Femur (tissue), 1 donor: ENCODE data around the gene TAF4.

ENCODE experiments used
- DNase-seq: peaks from one replicate; pipeline ENCODE4 v3.0.0-alpha.2; 2017

Gene TAF4

DNA sequence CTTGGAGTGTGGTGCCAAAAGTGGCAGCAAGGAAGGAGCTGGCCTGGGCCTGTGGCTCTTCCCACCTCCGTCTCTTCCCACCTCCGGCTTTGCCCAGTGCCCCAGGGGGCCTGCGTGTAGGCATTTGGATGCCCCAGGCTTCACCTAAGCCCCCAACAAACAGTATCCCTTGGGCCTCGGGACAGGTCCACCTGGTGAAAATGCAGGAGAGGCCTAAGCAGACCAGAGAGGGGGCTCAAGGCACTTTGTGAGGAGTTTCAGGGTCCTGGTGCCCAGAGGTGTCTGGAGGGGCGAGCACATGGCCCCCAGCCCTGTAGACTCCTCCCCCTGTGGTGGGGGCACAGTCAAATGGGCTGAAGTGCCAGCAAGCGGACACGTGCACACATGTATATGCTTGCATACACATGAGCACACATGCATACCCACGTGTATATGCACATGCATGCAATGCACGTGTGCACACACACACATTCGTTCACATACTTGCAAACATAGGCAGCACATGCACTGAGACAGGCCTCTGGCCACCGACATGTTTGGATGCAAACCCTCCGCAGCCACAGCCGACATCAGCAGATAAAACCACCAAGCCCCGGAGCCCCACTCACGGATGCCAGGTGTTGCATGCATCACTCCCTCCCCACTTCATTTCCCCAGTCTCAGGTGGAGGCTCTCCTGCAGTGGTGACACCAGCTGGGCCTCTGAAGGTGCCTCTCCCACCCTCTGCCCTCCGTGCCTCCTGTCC is 124.5 kb downstream of the TAF4 start:
- no peak for DNase-seq

DNA sequence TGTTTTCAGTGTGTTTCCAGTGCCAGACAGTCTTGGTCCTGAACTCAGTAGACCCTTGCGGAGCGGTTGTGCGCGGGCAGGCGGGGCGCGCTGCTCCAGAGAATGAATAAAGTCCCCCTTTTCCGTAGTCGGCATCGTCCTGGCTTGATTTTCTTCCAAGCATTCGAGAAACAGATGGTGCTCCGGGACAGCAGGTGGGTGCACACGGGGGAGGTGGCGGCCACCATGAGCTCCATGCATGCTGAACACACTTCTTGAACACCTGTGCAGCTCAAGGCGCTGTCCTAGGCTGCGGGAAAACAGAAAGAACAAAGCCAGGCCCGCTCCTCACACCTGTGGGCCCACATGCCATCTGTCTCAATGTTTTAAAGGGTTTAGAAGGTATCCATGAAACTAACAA is 125.2 kb downstream of the TAF4 start:
- DNase-seq, result no peak

DNA sequence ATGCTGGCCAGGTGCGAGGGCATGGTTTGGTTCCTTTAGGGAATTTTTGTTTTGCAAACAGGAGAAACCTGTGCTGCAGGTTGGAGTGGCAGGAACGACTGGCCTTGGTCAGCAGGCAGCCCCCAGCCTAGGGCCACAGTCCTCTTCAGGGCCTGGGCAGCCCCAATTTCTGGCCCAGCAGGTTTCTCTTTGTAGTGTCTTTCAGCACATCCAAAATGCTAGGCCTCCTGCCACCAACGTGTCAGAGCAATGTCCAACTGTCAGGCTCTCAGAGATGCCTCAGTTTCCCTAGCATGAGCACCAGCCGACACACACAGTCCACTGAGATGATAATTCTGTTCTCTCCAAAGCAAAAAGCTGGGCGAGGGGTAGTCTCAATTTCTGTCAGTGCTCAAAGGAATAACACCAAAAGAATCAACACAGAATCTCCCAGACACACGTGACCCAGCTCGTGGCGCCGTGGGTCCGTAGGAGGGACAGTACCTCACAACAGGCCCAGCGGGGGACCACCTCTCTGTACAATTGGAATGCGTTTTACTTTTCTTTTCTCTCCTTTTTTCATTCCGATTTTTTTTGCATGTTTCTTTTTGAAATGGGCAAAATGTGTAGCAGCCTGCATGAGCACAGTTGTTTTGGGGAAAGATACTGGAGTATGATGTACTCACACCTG is 125.9 kb downstream of the TAF4 start:
- DNase-seq, result no peak

DNA sequence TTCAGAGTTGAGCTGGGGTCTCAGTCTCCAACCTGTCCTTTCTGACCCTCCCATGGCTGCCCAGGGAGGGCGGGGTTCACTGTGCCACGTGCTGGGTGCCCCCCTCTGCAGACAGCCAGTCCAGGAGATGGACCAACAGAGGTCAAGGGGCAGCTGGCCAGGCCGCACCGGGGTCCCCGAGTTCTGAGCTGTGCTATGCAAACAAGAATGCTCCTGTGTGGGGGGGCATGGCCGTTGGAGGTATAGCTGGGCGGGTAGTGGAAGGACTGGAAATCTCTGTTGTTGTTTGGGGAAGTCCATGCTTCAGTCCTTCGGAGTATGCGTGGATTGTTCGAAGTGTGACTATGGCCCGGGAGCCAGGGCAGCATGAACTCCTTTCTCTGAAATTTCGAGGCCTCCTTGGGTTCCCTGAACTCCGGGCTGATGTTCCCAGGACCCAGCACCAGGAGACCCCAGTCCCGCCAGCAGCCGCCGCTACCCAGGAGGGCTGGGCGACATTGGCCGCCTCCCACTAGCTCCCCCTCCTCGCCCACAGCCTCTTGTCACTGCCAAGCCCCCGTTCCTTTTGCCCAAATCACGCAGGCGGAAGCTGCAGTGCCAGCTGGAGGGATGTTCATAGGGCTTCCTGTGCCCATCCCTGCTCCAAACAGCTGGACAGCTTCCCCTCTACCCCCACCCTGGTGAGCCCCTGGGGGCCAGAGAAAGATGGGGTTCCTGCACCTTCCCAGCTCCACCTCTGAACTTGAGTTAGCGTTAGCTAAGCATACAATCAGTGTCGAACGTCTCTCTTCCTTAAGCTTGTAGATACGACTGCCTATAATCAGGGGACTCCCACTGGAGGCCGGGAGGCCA is 126.6 kb downstream of the TAF4 start:
- no peak for DNase-seq

DNA sequence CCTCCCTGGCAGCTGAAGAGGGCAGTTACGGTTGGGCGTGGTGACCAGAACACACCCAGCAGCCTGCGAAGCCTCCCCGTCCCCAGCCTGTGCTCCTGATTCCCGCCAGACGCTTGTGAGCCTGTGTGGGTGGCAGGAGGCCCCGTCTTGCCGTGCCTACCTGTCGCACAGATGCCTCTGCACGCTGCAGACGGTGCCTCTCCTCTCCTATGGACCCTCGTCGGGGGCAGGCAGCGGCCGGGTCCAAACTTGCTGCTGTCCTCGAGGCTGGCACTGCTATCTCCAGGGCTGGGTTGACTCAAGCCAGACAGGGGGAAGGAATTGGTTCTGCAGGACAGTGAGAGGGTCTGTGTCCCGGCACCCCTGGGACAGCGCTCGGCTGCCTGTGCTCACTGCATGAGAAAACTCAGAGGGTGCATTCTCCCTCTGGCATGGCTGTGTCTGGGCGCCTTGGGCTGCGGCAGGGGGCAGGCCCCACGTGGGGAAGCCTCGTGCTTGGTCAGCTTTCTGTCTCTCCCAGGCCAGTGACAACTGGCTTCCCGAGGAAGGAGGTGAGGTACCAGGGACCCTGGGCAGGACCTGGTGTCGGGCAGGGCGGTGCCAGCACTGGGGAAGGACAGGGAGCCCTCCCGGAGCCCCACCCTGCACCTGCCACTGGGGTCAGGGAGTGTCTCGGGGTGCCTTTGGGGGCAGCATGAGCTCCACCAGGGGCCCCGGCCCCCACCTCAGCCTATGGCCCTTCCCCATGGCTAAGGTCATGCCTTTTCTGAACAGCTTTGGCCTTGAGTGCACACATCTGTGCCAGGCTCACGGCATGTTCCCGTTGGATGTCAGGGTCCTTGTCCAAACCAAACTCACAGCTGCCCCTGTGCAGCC is 127.5 kb downstream of the TAF4 start:
- no peak for DNase-seq

DNA sequence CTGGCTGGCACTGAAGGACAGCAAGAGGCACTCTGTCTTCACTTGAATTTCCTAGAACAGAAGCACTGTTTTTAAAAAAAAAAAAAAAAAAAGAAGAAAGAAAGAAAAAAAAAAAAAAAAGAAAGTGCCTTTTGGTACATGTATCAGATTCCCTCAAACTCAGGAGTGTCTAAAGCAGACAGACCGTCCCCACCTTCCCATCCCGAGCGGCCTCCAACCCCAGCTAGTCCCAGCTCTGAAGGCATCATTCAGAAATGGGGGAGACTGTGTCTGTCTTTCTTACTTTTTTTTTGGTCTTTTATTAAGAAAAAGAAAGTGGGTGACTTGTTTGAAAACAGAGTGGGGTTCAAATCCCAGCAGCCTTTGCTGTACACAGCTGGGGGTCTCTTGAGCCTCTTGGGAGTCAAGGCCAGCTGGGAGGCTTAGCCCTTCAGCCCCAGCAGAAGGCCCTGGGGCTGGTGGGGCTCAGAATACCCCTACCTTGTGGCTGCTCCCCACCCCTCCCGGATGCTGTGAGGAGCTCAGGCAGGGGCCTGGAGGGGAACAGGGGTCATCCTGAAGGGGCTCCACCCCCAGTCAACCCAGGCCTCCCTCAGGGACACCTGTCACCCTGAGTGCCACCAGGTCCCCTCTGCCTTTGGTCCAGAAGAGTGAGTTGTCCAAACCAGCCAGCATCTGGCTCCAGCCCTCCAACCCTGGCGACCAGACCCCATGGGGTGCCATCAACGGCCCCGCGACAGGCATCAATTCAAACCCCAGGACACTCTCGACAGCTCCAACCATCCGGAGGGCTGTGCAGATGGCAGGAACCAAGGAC is 128.3 kb downstream of the TAF4 start:
- no peak for DNase-seq

DNA sequence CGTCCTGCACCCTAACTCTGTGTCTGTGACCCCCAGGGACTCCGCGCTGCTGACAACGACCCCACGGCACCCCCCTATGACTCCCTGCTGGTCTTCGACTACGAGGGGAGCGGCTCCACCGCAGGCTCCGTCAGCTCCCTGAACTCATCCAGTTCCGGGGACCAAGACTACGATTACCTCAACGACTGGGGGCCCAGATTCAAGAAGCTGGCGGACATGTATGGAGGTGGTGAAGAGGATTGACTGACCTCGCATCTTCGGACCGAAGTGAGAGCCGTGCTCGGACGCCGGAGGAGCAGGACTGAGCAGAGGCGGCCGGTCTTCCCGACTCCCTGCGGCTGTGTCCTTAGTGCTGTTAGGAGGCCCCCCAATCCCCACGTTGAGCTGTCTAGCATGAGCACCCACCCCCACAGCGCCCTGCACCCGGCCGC is 129.0 kb downstream of the TAF4 start:
- no peak for DNase-seq

DNA sequence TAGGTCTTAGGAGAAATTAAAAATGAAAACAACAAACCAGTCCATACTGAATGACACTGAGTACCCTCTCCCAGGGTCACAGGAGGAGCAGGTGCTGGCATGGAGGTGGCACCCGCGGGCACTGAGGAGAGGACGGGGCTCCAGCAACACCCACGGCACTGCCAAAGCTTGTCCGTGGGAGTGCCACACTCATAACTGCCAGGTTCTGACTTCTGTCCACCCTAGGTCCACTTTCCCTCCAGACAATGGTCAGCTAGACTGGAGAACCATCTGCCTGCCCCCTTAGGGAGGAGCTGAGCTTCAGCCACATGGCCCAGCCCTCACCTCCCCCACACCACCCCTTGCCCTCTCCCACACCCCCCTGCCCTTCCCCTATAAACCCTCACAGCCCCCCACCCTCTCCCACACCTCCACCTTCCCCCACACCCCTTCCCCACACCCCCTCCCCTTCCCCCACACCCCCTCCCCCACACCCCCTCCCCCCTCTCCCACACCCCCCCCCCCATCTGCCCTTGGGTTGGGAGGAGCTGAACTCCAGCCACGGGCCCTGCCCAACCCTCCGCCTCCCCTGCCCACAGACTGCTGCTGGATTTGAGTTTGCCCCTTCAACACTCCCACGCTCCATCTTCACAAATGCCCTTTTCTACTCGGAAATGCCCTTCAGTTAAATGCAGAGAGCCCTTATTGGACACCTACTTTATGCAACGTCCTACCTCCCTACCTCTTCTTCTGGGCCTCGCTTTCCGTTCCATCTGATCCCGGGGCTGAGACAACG is 129.6 kb downstream of the TAF4 start:
- no peak for DNase-seq

DNA sequence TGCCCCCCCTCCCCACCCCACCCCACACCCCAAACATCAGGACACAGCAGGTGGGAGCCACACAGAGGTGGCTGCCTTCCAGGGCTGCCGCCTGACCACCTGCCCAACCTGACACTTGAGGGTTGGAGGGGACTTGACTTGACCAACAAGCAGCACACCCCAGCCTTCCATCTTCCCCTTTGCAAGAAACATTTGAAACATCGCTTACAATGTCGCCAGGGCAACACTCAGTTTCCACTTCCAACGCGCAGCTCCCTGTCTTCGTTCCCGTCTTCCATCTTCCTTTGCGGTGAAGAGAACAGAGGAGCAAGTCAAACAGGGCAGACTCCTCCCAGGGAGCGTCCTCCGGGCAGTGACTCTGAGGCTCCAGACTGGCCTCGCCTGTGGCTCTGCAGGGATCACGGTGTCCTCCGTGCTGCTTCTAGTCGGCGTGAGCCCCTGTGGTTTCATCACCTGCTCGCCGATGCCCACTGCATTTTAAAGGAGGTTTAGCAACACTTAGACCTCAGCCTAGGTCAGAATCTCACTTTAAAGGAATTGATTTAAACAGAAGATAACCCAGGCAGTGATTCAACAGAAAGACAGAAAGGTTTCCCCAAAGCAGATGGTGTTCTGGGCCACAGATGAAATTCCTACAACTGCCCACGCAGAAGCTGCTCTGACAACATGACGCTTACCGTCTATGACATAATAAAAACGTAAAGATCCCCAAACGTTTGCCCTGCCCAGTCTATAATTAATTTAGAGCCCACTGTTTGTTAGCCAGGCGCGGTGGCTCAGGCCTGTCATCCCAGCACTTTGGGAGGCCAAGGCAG is 130.8 kb downstream of the TAF4 start:
- no peak for DNase-seq

DNA sequence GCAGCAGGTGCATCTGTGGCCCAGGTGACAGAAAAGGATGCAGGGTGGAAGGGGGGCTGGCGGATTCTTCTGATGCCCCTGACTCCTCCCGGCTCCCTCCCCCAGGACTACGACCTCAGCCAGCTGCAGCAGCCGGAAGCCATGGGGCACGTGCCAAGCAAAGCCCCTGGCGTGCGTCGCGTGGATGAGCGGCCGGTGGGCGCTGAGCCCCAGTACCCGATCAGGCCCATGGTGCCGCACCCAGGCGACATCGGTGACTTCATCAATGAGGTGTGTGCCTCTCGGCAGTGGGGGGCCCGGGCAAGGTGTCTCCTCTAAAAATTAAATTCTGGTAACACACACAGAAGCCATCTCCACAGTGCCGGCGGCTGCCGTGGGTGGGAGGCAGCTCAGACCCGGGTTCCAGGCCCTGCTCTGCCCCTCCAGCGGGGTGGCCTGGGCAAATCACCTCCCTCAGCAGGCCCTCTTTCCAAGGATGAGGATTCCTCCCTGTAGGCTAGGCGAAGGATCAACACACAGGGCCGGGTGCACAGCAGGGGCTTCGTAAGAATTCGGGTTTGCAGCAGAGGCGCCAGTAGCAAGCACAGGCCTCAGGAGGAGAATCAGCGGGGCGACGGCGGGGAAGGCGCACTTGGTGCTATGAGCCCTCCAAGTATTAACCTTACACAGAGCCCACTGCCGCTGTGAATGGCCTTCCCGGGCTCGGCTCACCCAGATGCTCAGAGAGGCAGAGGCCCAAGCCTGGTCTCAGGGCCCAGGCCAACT is 131.5 kb downstream of the TAF4 start:
- DNase-seq, result no peak

DNA sequence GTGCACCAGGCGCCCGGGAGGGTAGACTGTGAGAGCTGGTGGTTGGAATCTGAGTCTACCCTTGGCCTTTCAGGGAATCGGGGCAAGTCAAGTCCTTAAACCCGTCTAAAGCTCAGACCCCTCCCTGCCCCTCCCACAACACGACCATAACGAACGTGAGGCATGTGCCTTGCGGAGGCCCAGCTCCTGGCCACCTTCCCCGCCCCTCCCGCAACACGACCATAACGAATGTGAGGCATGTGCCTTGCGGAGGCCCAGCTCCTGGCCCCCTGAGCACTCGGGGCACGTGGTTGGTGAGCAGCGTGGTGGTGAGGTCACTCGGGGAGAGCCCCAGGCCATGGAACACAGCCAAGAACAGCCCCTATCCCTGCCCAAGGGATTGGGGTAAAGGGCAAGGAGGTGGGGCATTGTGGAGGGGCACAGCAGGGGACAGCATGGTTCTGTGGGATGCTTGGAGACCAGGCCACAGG is 132.2 kb downstream of the TAF4 start:
- DNase-seq, result no peak

DNA sequence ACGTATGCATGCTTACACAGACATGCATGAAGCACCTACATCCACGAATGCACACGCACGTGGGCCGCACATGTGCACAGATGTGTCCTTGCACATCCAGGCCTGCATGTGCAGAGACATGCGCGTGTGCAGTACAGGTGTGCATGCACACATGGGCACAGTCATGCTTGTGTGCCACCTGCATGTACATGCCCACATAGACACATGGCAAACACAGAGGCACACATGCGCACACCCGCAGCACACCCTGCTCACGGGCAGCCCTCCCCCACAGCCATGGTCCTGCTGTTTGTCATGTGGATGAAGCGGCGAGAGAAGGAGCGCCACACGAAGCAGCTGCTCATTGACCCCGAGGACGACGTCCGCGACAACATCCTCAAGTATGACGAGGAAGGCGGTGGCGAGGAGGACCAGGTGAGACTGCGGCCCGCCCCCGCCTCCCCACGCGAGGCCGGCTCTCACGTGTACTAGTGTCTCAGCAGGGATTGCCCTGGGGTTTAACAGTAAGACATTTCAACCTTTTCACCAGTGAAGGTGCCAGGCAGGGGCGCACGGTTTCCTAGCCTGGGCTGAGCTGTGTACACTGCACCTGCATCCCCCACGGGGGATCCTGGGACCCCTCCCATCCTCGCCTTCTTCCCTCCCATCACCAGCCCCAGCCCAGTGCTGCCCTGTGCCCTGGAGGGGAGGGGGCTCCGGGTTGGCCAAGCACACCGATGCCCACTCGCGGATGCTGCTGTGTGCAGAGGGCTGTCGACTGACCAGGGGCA is 132.8 kb downstream of the TAF4 start:
- DNase-seq, result no peak

DNA sequence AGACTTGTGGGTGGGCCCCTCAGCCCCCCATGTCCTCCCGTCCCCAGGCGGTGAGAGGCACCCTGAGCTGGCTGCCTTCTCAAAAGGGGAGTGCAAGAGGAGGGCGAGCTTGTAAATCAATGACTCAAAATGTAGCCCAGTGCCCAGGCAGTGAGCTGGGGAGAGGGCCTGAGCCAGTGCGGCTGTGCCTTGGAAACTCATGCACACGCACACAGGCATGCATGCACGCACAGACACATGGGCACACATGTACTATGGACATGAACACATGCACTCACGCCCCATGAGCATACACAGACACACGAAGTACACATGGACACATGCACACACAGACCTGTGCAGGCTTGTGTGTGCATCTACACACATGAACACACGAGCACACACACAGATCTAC is 133.5 kb downstream of the TAF4 start:
- DNase-seq, result no peak

DNA sequence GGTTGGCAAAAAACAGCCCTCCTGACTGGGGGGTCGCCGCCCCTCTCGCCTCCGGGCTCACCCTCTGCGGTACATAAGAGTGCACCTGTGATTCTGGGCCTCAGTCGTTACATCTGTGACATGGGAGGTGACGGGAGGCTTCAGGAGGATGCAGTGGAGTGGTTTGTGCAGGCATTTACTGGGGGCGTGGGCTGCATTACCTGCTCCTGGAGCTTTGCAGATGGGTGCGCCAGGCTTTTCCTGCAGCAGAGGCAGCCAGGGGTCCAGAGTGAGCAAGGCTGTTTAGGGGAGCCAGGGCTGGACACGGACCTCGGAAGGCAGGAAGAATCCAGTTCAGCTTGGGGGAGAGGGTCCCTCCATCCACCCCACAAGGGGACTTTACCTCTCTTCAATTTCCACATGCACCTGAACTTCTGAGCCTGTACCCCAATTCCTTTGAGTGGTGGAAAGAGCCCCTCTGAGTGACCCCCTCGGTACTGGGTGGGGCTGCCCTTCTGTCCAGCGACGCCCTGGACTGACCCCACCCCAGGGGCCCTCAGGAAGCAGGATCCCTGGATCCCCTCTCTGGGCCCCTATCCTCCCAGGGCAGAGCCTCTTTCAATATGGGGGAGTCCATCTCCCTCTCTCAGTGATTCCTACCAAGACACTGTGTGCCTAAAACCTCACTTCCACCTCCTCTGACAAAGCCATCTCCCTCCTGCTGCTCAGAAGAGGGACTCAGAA is 134.0 kb downstream of the TAF4 start:
- DNase-seq, result no peak

DNA sequence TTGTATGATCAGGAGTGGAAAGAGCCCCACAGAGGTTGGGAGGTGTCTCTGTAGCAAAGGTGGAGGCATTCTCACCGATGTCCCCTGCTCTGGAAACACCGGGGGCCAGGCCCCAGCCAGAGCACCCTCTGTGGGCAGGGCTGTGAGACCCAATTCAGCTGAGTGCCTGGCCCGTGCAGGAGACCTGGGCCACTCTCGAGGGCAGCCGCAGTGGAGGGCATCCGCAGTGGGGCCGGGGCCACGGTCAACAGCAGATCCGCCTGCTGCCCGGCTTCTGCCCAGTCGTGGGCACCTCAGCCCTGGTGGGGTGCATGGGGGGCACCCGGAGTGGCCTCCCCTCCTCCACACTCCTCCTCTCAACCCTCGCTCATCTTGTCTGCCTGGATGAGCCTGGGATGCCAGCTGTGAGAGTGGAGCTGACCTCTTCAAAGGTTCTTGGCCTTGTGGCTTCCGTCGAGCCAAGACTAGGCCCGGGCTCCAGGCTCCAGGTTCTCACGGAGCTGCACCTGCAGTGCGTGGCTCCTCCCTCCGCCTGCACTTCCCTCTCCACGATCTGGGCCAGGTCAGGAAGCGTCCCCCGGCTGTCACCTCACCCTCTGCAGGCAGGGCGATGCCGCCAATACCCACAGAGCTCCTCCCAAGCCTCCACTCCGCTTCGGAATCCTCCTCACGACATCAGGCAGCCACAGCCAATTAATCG is 134.8 kb downstream of the TAF4 start:
- no peak for DNase-seq

DNA sequence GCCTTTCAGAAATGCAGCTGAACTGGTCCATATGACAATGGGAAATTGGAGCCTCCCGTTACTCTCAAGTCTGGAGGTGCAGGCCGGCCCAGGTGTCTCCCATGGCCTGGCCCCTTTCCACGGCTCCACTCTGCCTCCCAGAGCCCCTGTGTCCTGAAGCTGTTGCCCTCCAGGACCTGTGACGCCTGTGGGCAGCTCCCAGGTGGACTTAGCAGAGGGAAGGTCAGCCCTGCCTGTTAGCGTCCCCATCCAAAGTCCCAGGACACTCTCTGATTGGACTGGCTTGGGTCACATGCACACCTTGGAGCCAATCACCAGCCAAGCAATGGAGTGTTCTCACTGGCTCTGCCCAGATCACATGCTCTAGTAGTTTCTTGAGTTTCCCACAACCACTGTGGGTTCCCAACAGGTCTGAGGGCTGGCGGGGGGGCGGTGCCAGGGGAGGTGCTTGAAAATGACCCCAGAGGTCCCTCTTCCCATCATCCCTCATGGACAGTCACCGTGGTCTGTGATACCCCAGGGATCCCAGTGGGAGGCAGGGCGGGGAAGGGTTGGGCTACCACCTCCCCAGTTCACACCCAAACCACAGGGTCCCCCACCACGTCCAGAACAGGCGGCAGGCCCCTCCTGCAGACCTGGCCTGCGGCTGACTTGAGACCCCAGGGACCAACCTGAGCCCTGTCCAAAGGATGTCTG is 135.6 kb downstream of the TAF4 start:
- DNase-seq, result no peak
